GM23338 (cell line): ENCODE measurements around the gene ADGRL3. TPM values are rescaled to one million over a fixed set of nuclear protein-coding genes. Genes with fewer than 3 reads are reported as not detected.

Experiments
- ATAC-seq: fragments of 200-7000 bp; cut with Tn5 transposase; 3 replicates; pipeline ENCODE4 v1.9.1; 2020
- DNase-seq: peaks from one replicate; pipeline ENCODE4 v3.0.0-alpha.2; 2015; ENCODE audit warnings: low spot score
- H2AFZ ChIP-seq: fragments of 200-600 bp; sonication (generic); 2 replicates; pipeline ENCODE4 v1.8.0; 2016; ENCODE audit warnings: antibody characterized with exemption, mild to moderate bottlenecking, moderate library complexity
- H3F3A ChIP-seq: fragments of 200-600 bp; sonication (generic); replicated peaks from 2 replicates; pipeline ENCODE4 v1.8.0; 2017; ENCODE audit warnings: antibody characterized with exemption, mixed run types, low read depth
- H3K27ac ChIP-seq: fragments of 200-600 bp; sonication (generic); 2 replicates; pipeline ENCODE4 v1.6.1; 2016; ENCODE audit warnings: low read depth
- H3K27me3 ChIP-seq: fragments of 200-600 bp; sonication (generic); 2 replicates; pipeline ENCODE4 v1.8.0; 2016; ENCODE audit warnings: mild to moderate bottlenecking, mixed run types, moderate library complexity; ENCODE audit not compliant: insufficient read depth
- H3K36me3 ChIP-seq: fragments of 200-600 bp; sonication (generic); 2 replicates; pipeline ENCODE4 v1.8.0; 2016; ENCODE audit warnings: mild to moderate bottlenecking; ENCODE audit not compliant: insufficient read depth
- H3K4me1 ChIP-seq: fragments of 200-600 bp; sonication (generic); 2 replicates; pipeline ENCODE4 v1.8.0; 2016; ENCODE audit warnings: mild to moderate bottlenecking, moderate library complexity; ENCODE audit not compliant: insufficient read depth
- H3K4me2 ChIP-seq: fragments of 200-600 bp; sonication (generic); 2 replicates; pipeline ENCODE4 v1.7.1; 2017; ENCODE audit warnings: mixed run types
- H3K4me3 ChIP-seq: fragments of 200-600 bp; sonication (generic); 2 replicates; pipeline ENCODE4 v1.6.1; 2016; ENCODE audit warnings: mixed run types
- H3K79me2 ChIP-seq: fragments of 200-600 bp; sonication (generic); replicated peaks from 2 replicates; pipeline ENCODE4 v1.8.0; 2017; ENCODE audit warnings: mild to moderate bottlenecking; ENCODE audit not compliant: insufficient read depth
- H3K9me2 ChIP-seq: fragments of 200-600 bp; sonication (generic); 2 replicates; pipeline ENCODE4 v1.8.0; 2017; ENCODE audit not compliant: insufficient read depth
- H4K20me1 ChIP-seq: fragments of 200-600 bp; sonication (generic); replicated peaks from 2 replicates; pipeline ENCODE4 v1.8.0; 2017; ENCODE audit warnings: mild to moderate bottlenecking; ENCODE audit not compliant: insufficient read depth
- H3K27ac Mint-ChIP-seq: 2 replicates; pipeline ENCODE4 v1.8.0; 2020; ENCODE audit warnings: inconsistent platforms, mild to moderate bottlenecking, moderate library complexity, mixed read lengths
- H3K27me3 Mint-ChIP-seq: 3 replicates; pipeline ENCODE4 v1.8.0; 2022; ENCODE audit warnings: low read depth, mild to moderate bottlenecking, moderate library complexity, mixed read lengths, inconsistent platforms; ENCODE audit not compliant: insufficient read depth, poor library complexity
- H3K36me3 Mint-ChIP-seq: 3 replicates; pipeline ENCODE4 v1.8.0; 2021; ENCODE audit warnings: low read depth, mild to moderate bottlenecking, inconsistent platforms, moderate library complexity, mixed read lengths
- H3K4me1 Mint-ChIP-seq: 3 replicates; pipeline ENCODE4 v1.8.0; 2020; ENCODE audit warnings: mild to moderate bottlenecking, inconsistent platforms, mixed read lengths
- H3K4me3 Mint-ChIP-seq: 3 replicates; pipeline ENCODE4 v1.8.0; 2021; ENCODE audit warnings: moderate library complexity, mild to moderate bottlenecking, inconsistent platforms, mixed read lengths
- H3K9me3 Mint-ChIP-seq: 3 replicates; pipeline ENCODE4 v1.8.0; 2020; ENCODE audit warnings: moderate library complexity, mild to moderate bottlenecking, inconsistent platforms, mixed read lengths
- ETS1 ChIP-seq: IDR thresholded peaks from 2 replicates; pipeline ENCODE4 v1.6.1; 2016; ENCODE audit warnings: antibody characterized with exemption
- EZH2 ChIP-seq: fragments of 200-600 bp; sonication (generic); IDR thresholded peaks from one replicate; pipeline ENCODE4 v1.8.0; 2017; ENCODE audit warnings: antibody characterized with exemption, mild to moderate bottlenecking, low read depth; ENCODE audit not compliant: unreplicated experiment
- EZH2phosphoT487 ChIP-seq: fragments of 200-600 bp; sonication (generic); IDR thresholded peaks from one replicate; pipeline ENCODE4 v1.8.1; 2018; ENCODE audit warnings: antibody characterized with exemption; ENCODE audit not compliant: unreplicated experiment
- REST ChIP-seq: IDR thresholded peaks from one replicate; pipeline ENCODE4 v1.6.1; 2018; ENCODE audit warnings: antibody characterized with exemption; ENCODE audit not compliant: unreplicated experiment
- ZNF462 ChIP-seq: fragments of 250-450 bp; sonication (Bioruptor Pico); IDR thresholded peaks from 2 replicates; pipeline ENCODE4 v1.5.0; 2020; ENCODE audit warnings: mild to moderate bottlenecking, moderate library complexity
- polyA plus RNA-seq: library from polyadenylated mRNA; unstranded; fragments of >200 nt; fragmentation: Nextera tagmentation; extraction: Ambion mirVana; gene quantifications from 2 replicates; pipeline ENCODE4 v1.2.1, GENCODE V29; 2016
- total RNA-seq: library from RNA; depleted of rRNA; stranded (reverse); fragments of >200 nt; shearing (Covaris generic); gene quantifications from 2 replicates; pipeline ENCODE4 v1.2.3, GENCODE V29; 2014

The ADGRL3 gene
- total and polyA plus RNA-seq, 2 experiments from 2014 or later = 9.7 to 16.5 TPM

DNA sequence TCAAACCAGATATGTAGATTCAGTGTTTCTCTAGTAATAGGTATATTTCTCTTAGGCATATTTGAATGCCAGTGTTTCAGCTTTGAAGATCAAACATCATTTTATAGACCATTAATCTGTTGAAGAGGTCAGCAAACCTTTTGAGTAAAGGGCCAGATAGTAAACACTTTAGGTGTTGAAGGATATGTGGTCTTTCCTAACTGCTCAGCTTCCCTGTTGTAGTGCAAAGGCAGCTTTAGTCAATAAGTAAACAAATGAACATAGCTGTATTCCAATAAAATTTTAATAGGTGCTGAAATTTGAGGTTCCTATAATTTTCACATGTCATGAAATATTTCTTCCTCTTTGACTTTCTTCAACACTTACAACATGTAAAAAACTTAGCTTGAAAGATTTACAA lies 201.6 kb downstream of the ADGRL3 start (continued):
- TF ChIP-seq ZNF462 (CRISPR knock-in tag) = no peak

GRCh38 chr4:61405307-61405706 lies 205.2 kb downstream of the ADGRL3 start:
- no peaks in the 10 kb centered on the region for H3K27me3 Mint-ChIP-seq
- H4K20me1 ChIP-seq = no peaks in the 10 kb centered on the region
- TF ChIP-seq EZH2 = no peak
- TF ChIP-seq EZH2phosphoT487 = no peak
- TF ChIP-seq REST = no peak
- TF ChIP-seq ETS1 = no peak

More at GRCh38 chr4:61405307-61405706, 205.2 kb downstream of the ADGRL3 start:
- H3K9me2 ChIP-seq = peaks cover 2% of the 10 kb centered on the region; the same call in 1 of the 2 replicates
- H3K4me1 ChIP-seq = peaks cover 35% of the 10 kb centered on the region
- no peak overlapping the region for H3K27ac Mint-ChIP-seq
- no peak overlapping the region for H2AFZ ChIP-seq
- no peaks in the 10 kb centered on the region for H3F3A ChIP-seq
- H3K4me2 ChIP-seq = no peak overlapping the region
- no peak overlapping the region for H3K4me3 ChIP-seq
- no peaks in the 10 kb centered on the region for H3K36me3 Mint-ChIP-seq
- no peak for DNase-seq
- peaks cover 43% of the 10 kb centered on the region for H3K4me1 Mint-ChIP-seq
- no peak overlapping the region for H3K4me3 Mint-ChIP-seq
- H3K27me3 ChIP-seq = no peaks in the 10 kb centered on the region
- H3K9me3 Mint-ChIP-seq = no peaks in the 10 kb centered on the region
- H3K79me2 ChIP-seq = no peaks in the 10 kb centered on the region
- no peak for ATAC-seq
- H3K36me3 ChIP-seq = no peaks in the 10 kb centered on the region
- H3K27ac ChIP-seq = no peak overlapping the region
